ENCODE measurements around the gene MFSD2A.
"Not testable (repeated sequence)": the region's sequence is repeated elsewhere in the genome, so short reads cannot be mapped to it uniquely, and the experiment has no call there.

Gene MFSD2A

DNA sequence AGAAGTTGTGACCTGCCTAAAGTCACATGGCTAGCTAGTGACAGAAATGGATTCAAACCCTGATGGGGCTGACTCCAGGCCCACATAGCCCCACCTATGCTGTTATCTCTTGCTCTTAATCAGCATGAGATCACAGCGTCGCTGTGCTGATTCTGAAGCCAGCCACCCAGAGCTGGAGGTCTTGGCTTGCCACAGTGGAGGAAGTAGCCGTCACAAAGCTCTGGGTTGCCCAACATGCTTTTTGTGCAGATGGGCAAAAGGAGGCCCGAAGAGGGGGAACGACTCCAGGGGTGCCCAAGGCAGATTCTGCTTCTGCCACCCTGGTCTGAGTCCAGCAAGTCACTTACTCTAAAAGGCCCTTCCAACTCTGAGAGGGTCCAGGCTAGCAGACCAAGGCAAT is 14.7 kb upstream of the MFSD2A start:
- peak in 4 of 56 donors; percentile 13 to 20 (median 14) for DNase-seq

DNA sequence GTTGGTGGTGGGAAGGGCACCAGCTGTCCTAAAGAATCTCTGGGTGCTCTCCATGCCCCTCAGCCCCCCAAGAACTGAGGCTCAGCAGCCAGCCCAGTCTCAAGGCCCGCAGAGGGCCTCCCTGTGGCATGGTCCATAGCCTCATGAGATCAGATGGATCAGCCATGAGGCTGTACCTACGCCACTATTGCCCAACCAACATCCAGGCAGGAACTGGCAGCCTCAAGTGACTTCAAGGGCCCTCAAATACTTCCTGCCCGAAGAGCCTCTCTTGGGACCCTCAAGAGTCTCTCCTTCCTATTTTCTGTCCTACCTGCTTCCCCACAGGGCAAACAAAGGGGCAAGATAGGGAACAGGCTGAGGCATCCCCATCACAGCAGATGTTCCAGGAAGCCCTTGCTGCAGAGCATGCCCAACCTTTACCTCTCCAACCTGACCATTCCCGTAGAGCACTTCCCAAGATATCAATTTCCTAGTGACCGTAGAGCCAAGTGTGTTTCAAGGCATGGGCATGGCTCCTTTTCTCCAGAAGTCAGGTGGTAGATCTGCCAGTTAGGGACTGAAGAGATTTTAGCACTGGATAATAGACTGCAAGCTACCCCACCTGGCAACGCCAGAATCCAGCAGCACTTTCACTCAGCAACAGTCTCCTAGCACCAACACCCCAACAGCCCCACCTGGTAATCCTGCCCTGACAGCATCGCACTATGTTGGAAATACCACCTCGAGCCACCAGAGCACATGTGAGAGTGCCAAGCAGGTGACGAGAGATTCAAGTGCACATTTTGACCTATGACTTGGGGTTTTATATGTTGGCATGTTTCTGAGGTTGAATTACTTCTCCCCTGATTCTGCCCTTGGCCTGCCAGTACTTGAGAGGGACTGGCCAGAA is 13.7 kb upstream of the MFSD2A start:
- DNase-seq: peak in 12 of 56 donors; percentile 8 to 62 (median 22)

DNA sequence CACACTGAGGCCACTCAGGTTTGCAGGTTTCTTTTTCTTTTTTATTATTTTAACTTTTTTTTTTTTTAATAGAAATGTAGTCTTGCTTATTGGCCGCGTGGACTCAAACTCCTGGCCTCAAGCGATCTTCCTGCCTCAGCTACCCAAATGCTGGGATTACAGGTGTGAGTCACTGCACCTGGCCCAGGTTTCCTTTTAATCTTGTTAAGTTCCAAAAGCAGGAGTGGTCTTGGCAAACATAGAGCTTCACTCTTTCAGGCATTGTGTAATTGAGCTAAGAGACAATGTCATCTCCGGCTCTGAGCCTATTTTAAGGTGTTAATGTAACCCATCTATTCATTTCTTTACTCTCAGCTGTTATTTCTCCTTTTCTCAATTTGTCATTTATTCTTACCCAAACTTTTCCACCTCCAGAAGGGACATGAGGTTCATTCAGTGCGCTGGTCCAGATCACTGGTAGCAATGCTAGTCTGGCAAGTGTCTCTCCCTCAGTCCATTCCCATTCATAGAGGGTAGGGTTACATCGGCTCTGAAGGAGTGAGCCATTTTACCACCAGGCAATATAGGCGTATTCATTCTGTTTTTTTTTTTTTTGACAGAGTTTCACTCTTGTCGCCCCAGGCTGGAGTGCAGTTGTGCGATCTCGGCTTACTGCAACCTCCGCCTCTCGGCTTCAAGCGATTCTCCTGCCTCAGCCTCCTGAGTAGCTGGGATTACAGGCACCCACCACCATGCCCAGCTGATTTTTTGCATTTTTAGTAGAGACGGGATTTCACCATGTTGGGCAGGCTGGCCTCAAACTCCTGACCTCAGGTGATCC is 11.3 kb upstream of the MFSD2A start:
- DNase-seq: no peak

DNA sequence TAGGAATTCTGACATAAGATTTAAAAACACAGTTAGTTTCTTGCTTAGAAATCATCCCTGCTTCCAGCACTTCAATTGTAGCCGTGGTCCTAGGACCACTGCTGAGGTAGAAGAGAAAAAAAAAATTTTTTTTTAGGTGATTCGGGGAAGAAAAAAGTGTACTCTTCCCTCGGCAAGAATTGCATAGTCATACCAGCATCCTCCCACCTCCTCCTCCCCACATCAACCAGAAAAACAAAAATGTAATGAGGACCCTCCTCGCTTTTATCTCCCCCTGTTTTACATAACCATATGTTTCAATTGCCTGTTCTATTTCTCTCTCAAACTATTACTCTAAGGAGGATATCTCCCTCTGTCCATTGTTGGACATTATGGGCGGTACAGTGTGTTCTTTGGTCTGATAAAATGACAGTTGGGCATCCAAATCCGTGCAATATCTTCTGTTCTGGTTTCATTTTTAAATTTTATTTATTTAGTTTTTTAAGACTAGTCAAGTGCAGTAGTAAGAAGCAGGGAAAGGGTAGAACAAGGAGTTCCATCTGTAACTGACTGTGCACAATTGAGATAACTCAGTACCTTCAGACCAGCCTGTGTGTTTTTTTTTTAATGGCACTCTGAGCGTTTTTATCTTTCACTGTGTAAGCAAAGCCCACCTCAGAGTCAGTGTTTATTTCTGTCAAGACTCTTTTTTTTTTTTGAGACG is 10.4 kb upstream of the MFSD2A start:
- no peak for DNase-seq

DNA sequence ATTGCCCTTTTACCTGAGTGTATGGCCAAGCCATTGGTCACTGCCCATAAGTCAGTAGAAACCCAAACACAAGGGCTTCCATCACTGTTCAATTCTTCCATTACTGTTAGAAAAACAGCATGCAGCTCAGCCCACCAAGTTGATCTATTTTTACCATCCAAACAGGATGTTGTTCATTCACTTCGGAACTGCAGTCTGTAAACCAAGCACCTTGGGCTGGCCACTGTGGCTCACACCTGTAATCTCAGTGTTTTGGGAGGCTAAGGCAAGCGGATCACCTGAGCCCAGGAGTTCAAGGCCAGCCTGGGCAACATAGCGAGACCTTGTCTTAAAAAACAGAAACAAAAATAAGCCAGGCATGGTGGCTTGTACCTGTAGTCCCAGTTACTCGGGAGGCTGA is 8.7 kb upstream of the MFSD2A start:
- no peak for DNase-seq

DNA sequence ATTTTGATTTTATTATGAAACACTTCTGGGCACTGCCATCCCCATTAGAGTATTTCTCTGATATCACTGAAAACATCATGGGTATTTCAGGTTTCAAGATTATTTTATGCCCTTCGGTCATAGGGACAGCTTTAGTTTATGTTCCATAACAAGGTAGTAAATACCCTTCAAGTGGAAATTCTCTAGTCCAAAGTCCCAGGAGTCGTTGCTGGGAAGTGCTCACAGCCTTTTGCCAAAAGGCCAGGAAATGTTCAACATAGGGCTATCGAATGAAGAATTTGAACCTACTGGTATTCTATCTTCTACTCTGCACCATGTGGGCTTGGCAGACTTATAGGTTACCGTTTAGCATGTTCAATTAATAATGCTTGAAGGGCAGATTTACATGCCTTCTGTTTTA is 7.7 kb upstream of the MFSD2A start:
- DNase-seq: no peak

DNA sequence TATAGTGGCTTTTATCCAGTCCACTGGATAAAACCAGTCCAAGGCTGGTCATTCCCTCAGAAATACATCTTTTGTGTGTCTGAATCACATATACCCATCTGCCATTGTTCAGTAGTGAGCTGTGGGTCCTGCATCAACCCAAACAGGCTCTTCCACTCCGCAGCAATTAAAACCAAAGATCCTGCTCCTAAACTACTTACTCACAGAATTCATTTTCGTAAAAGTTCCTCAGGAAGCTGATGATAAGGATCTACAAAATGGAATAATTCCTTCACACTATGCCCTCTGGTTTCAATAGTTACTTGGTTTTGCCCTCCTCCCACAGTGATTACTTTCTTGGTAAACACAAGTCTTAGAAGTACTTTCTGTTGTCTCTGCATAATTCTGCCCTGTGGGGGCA is 5.1 kb upstream of the MFSD2A start:
- DNase-seq: no peak

DNA sequence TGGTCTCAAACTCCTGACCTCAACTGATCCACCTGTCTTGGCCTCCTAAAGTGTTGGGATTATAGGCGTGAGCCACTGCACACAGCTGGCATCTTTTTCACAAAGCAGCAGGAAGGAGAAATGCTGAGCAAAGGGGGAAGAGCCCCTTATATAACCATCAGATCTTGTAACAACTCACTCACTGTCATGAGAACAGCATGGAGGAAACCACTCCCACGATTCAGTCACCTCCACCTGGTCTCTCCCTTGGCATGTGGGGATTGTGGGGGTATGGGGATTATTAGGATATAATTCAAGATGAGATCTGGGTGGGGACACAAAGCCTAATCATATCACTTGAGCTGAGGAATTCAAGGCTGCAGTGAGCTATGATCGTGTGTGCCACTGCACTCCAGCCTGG is 3.0 kb upstream of the MFSD2A start:
- peak in 5 of 56 donors; percentile 9 to 38 (median 30) for DNase-seq

DNA sequence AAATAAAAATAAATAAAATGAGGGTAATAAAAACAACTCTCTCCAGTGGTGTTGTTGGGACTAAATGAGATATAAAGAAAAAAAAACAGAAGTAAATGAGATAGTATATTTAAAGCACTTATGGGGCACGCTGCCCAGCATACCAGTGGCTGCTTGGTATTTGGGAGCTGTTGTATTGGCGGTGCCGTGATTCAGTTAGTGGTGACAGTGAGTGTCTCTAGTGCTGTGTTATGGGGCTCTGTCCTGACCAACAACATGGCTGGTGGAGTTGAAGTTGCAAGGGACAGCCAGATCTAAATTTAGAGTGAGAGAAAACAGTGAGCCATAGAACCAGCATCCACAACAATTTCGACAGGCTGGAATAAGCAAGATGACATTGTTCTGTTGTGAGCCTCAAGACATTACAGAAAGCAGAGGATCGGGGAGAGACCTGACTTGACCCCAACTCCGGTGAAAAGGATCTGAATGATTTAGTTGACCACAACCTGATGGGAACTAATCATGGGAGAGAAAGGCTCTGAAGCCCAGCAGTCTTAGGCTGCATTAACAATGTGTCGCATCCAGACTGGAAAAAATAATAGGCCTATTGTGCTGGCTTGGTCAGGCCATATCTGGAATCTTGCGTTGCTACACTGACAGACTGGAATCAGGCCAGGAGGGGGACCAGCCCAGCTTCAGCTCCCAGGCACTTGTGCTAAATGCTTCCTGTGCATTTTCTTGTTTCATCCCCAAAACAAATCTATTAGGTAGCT is 2.4 kb upstream of the MFSD2A start:
- peak in 48 of 56 donors; percentile 13 to 79 (median 58) for DNase-seq

DNA sequence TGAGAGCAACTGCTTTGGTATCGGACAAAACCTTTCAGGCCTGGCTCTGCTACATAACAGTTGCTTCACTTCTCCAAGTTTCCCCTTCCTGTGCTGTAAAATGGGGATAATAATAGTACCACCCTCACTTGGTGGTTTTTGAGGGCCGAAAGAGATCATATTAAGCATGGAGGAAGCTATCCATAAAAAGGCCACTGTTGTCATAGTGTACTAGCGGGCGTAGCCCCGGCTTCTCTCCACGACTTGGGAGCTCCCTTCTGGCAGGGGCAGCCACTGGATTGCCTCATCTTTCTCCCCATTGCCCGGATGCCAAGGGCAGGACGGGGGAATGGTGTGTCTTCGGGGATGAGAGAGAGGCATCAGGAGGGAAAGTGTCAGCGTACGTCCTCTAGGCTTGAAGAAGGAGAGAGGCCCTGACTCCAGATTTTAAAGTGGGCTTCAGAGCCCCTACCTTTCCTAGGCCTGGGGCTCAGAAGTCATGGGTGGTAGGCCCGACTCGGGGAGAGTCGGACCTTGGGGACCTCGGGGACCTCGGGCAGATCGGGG is 548 bp upstream of the MFSD2A start:
- peak in 1 of 56 donors; percentile 36 for DNase-seq

DNA sequence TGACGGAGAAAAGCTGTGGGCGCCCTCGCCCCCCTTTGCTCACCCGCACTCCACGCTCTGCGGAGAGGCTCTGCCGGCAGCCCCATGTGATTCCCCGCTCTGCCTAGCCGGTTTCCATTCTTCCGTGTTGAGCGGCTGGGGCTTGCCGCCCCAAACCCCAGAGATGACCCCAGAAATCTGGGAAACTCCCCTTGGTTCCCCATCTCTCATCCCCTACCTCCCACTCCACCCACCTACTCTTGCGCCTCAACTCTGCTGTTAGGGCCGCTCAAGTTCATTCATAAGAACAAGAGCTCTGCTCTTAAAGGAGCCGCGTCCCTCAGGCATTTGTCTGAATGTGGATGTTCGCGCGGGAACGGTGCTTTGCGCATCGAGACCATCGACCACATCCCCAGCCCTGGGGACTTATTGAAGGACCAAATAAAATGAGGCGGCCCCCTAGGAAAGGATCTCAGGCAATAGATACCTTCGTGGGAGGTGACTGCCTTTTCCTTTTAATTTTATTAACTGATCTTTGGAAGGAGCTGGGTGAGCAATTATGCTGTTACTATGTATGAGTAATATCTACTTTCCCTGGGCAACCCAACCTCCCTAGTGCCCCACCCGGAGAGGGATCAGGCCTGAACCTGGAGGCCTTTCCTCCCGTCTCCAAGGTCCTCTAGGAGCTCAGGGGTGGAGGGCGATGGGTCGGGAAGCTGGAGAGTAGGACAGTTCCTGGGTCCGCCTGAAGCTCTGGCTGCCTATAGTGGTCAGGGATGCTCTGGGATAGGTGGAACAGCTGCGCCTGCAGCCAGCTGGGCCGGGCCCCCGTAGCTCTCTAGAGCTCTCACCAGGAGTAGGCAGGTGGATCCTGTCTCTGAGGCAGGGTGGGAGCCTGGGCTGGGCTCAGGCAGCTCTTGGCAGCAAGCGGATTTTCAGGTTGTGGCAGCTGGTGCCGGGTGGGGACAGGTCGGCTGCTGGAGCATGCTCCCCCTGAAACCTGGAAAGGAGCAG is 898 bp downstream of the MFSD2A start:
- DNase-seq: peak in 20 of 56 donors; percentile 6 to 53 (median 33)

DNA sequence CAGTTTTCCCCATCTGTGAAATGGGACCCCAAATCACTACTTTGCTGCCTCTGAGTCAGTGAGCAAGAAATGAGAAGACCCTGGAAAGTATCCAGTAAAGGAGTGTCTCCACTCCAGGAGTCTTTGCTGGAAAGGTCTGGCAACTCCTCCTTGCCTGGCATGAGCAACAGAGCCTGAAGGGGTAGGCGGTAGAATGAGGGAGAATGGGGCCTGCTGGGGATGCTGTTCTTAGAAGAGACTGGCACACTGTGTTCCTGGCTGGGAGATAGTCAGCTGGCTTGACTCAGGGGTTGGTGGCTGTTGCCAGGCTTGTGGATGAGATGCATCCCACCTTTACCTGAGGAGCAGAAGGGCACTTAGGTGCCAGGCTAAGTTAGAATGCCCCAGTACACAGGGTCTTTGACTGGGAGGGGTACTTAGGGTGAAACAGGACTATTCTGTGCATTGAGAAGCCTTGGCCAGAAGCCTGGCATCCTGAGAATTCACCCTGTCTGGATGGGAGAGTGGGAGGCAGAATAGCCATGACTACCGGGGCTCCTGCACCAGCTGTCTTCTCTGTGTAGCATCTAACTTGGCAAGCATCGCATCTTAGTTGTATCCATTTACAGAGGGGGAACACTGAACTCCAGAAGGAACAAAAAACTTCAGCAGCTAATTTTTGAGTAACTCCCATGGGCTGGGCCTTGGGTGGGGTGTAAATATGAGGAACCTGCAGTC is 2.5 kb downstream of the MFSD2A start:
- DNase-seq: peak in 15 of 56 donors; percentile 7 to 45 (median 22)

DNA sequence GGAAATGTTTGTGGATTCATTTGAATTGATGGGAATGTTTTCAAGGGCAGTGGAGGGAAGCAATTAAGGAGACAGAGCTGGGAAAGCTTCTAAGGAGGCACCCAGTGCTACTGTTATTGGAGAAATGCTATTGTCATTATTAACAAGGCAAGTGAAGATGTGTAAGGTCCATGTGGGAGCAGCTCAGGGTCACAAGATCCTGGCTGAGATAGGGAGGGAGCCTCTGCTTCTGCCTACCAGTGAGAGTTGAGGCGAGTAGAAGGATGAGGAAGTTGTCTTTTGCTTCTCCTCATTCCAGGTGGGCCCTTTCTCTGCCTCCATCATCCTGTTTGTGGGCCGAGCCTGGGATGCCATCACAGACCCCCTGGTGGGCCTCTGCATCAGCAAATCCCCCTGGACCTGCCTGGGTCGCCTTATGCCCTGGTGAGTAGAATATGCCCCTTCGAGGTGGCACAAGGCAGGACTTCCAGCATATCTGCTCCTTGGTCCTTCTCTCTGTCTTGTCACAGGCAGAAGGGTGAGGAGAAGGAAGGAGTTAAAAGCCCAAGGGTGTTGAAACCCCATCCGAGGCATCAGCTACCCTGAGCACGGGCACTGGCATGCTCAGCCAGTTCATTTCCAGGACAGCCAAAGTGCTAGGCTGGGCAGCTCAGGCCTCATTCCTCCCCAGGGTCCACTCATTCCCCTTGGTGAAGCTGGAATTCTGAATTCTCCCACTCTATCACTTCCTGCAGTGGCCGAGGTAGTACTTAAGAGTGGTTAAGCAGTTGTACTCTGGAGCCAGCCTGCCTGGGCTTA is 3.7 kb downstream of the MFSD2A start:
- DNase-seq: peak in 7 of 56 donors; percentile 16 to 53 (median 29)

DNA sequence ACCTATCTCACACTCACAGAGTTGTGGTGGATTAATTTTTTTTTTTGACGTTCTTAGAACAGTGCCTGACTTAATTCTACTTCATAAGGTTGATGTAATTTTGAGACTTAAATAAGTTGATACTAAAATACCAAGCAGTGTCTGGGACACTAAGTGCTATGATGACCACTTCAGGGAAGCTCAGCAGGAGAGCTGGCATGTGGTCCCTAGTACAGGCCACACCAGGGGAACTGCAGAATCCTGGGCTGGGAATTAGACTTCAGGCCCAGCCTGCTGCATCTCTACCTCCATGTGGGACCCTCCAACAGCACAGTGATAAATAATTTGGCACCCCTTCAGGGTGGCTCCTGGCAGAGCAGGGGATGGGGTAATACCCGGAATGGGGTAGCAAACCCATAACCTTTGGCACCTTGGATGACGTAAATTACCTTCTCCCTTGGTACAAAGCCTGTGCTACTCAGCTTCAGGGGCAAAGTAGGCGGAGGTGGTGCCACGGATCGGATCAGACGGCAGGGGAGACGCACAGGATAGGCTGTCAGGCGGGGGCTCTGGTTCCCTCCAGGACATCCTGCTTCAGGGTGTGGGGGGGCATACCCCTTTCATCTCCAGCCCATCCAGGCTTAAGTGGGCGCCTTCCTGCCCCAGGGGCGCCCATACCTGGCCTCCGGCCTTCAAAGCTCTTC is 4.8 kb downstream of the MFSD2A start:
- DNase-seq: no peak

DNA sequence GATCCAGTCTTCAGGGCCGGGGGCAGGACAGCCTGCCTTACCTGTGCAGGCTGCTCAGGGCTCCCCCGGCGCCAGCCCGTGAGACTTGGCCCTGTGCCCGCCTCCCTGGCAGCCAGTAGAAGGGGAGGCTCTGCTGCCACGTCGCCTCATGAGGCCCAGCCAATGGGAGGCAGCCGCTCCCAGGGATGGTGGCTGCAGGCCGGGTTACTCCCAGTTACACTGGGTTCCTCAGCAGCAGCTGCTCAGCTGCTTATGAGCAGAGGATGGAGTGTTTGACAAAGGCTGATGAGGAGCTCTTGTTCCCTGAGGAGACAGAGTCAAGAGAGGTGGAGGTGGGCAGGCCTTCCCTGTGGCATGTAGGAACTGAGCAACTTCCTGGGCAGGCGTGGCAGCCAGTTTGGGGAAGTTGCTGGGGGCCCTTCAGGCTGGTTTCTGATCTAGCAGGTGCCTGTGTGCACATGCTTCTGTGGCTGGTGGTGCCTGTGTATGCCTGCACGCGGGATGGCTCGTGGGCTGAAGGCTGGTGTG is 5.5 kb downstream of the MFSD2A start:
- peak in 10 of 56 donors; percentile 8 to 39 (median 20) for DNase-seq

DNA sequence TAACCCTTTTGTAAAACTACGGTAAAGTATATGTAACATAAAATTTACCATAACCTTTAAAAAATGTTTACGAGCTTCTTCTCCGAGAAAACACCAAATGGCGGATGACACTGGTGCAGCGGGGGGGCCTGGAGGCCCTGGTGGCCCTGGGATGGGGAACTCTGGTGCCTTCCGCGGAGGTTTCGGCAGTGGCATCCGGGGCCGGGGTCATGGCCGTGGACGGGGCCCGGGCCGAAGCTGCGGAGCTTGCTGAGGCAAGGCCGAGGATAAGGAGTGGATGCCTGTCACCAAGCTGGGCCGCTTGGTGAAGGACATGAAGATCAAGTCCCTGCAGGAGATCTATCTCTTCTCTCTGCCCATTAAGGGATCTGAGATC is 7.5 kb downstream of the MFSD2A start:
- no peak for DNase-seq

DNA sequence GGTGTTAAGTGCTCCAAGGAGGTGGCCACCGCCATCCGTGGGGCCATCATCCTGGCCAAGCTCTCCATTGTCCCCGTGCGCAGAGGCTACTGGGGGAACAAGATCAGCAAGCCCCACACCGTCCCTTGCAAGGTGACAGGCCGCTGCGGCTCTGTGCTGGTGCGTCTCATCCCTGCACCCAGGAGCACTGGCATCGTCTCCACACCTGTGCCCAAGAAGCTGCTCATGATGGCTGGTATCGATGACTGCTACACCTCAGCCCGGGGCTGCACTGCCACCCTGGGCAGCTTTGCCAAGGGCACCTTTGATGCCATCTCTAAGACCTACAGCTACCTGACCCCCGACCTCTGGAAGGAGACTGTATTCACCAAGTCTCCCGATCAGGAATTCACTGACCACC is 8.0 kb downstream of the MFSD2A start:
- DNase-seq: not testable (repeated sequence)

All from nucleus accumbens (tissue), 56 donors.